ENCODE measurements around the gene MYG1. TPM values are rescaled to one million over a fixed set of nuclear protein-coding genes. Genes with fewer than 3 reads are reported as not detected.

The MYG1 gene
- polyA plus RNA-seq, 2 of the 4 experiments (the other 2 are of a cell fraction): 55.9 to 75.2 TPM

DNA sequence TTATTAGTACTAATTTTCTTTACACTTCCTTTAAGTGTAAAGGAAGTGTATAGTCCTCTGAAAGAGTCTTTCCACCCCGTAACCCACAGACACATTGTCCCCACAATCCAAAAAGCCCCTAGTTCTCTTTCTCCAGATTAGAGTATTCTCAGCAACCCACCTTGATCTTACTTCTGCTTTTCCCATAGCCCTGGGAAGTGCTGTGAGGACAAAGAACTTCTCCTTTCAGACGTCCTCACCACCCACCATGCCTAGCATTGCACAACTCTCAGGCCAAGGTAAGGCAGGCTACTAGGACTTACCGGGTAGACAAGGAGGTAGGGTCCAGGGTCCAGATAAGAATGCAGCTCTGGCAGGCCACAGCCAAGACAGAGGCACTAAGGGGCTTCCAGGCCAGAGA lies 14.5 kb downstream of the MYG1 start:
- Histone ChIP-seq H3K27ac (no peak overlapping the region), H3K4me2 (no peak overlapping the region), H3K4me1 (no peaks in the 10 kb centered on the region), H3K9me3 (no peaks in the 10 kb centered on the region), H3K4me3 (no peak overlapping the region)
- ATAC-seq (no peak), DNase-seq (ENCODE audit: low read depth in 1 of 2, low spot score in 1 of 2) (no peak), FAIRE-seq (no peak)
- ChIA-PET CTCF (interaction anchor here (1.0 to 1.7 kb wide), 4 partner anchors 9 to 221 kb away, joined by 3 to 8 read pairs (median 5); no protein-coding TSS in a partner anchor), POLR2A (no interaction called here)
- WGBS (ENCODE audit: missing lambda C conversion rate): 59% methylated on average over 3 of the region's 3 CpGs
- TF ChIP-seq NPAS2 (CRISPR knock-in tag; IDR thresholded peaks at IDR 0.05; ENCODE audit: borderline replicate concordance) (no peak), FOSL2 (IDR thresholded peaks at IDR 0.05) (no peak), FOSL2 (CRISPR knock-in tag; IDR thresholded peaks at IDR 0.05) (no peak), FOXS1 (CRISPR knock-in tag; IDR thresholded peaks at IDR 0.05) (no peak), BHLHE40 (IDR thresholded peaks at IDR 0.05; ENCODE audit: low read depth, low read length) (no peak), MAFK (IDR thresholded peaks at IDR 0.05; ENCODE audit: partially characterized antibody) (no peak), RCOR1 (IDR thresholded peaks at IDR 0.05; ENCODE audit: low read depth, low read length) (no peak), NR3C1 (IDR thresholded peaks at IDR 0.05) (no peak), JUN (IDR thresholded peaks at IDR 0.05) (no peak), SMC3 (IDR thresholded peaks at IDR 0.05) (no peak)

DNA sequence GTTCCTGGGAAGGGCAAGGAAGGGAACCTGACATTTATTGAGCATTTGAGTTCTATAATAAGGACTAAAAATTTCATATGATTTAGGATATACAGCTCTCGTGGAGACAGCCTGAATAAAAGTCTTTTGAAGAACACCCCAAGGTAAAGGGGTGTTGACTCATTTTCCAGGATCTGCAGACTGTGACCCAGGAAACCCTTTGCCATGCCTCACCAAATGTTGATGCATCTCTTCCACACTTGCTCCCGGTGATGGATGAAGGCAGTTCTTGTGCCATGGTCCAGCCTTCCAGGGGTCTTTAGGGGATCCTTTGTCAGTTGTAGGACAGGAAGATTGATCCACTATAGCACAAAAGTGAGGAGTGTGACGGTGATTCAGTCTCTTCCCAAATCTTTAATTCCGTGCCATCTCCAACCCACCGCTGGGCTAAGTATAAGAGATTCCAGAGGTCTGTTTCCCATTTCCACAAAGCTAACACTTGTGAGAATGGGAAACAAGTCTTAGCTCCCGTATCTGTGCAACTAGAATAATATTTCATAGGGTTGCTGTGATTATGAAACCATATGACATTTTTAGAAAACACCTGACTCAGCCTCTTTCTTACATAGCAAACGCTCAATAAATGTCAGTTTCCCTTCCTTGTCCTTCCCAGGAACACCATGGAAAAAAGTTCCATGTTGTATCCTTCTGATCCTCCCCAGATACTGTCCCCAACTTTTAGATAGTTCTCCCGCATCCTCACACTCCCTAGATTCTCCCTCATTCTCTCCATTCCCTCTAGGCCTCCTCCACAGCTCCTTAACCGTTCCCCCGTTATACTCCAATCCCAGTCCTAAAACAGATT lies 21.1 kb downstream of the MYG1 start:
- WGBS (ENCODE audit: missing lambda C conversion rate): 45% methylated on average over 10 of the region's 10 CpGs
- ChIA-PET CTCF (interaction anchor here (0.6 to 21.4 kb wide), 52 partner anchors 10 to 255 kb away, joined by 3 to 638 read pairs (median 6); partner anchors contain the start of genes AMHR2, ESPL1, MAP3K12 and MYG1), POLR2A (interaction anchor here (0.5 to 2.0 kb wide), 27 partner anchors 8 to 188 kb away, joined by 3 to 36 read pairs (median 4); partner anchors contain the start of genes ESPL1, MAP3K12, MYG1 and PFDN5)
- ATAC-seq (no peak), FAIRE-seq (no peak), DNase-seq (ENCODE audit: low read depth in 1 of 2, low spot score in 1 of 2) (no peak)
- H3K4me3 ChIP-seq: peak overlapping the region; percentile 60
- peaks cover 20% of the 10 kb centered on the region for H3K4me1 ChIP-seq
- peak overlapping the region; percentile 96 to 98 for H3K27ac ChIP-seq
- no peaks in the 10 kb centered on the region for H3K9me3 ChIP-seq
- peak; percentile 79 for TF ChIP-seq MAFK (IDR thresholded peaks at IDR 0.05; ENCODE audit: partially characterized antibody)
- TF ChIP-seq HOXB13 (CRISPR knock-in tag; IDR thresholded peaks at IDR 0.05; ENCODE audit: low read depth): no peak
- H3K4me2 ChIP-seq: peak overlapping the region; percentile 93

DNA sequence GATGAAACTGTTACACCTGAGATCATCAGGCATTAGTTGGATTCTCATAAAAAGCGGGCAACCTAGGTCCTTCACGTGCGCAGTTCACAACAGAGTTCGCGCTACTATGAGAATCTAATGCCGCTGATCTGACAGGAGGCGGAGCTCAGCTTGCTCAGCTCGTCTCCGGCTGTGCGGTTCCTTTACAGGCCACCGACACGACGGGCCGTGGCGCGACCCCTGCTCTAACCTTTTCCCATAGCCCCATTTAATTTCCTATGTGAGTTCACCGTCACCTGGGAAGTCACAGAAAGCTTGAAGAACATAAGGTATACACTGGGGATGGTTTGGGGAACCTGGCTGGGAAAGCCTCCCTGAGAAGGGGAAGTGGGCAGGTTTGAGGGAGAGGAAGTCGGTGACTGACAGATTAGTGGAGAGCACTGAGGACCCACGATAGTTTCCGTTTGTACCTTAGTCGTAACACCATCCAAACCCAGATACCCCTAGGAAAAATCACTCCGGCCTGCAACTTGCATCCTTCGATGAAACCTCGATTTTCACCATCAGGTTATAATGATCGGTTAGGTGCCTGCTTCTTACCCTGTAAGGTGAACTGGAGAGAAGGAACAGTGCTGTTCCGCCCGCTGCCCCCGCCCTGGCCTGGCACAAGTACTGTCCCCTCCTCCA lies 24.8 kb downstream of the MYG1 start:
- Histone ChIP-seq H3K4me1 (peaks cover 24% of the 10 kb centered on the region), H3K4me2 (peak overlapping the region; percentile 92), H3K4me3 (peak overlapping the region; percentile 60; the same call in 2 of the 3 replicates), H3K27ac (peak overlapping the region; percentile 89 to 97), H3K9me3 (no peaks in the 10 kb centered on the region)
- ChIA-PET POLR2A (interaction anchor here (0.6 to 5.5 kb wide), 15 partner anchors 11 to 177 kb away, joined by 3 to 51 read pairs (median 5); partner anchors contain the start of genes PFDN5, PRR13, SP1 and TARBP2), CTCF (interaction anchor here (0.6 to 21.4 kb wide), 31 partner anchors 8 to 890 kb away, joined by 3 to 638 read pairs (median 4); partner anchors contain the start of genes AMHR2, NPFF, PFDN5 and SP1)
- no peak for FAIRE-seq
- no peak for TF ChIP-seq SMC3 (IDR thresholded peaks at IDR 0.05)
- no peak for TF ChIP-seq KDM5A (IDR thresholded peaks at IDR 0.05)
- no peak for TF ChIP-seq HDAC2 (IDR thresholded peaks at IDR 0.05)
- TF ChIP-seq HOXA7 (CRISPR knock-in tag; IDR thresholded peaks at IDR 0.05): no peak
- TF ChIP-seq GATA3 (IDR thresholded peaks at IDR 0.05; ENCODE audit: borderline replicate concordance): no peak
- TF ChIP-seq ZSCAN20 (CRISPR knock-in tag; IDR thresholded peaks at IDR 0.05): no peak
- no peak for TF ChIP-seq KDM1A (IDR thresholded peaks at IDR 0.05; ENCODE audit: low read depth)
- no peak for TF ChIP-seq ESRRA (IDR thresholded peaks at IDR 0.05; ENCODE audit: borderline replicate concordance, low read length)
- TF ChIP-seq MAFK (IDR thresholded peaks at IDR 0.05; ENCODE audit: partially characterized antibody): no peak
- no peak for TF ChIP-seq HOXB13 (CRISPR knock-in tag; IDR thresholded peaks at IDR 0.05; ENCODE audit: low read depth)
- no peak for TF ChIP-seq POLR2AphosphoS2 (conservative IDR thresholded peaks at IDR 0.05; ENCODE audit: low read length)
- TF ChIP-seq, protein P1, sequence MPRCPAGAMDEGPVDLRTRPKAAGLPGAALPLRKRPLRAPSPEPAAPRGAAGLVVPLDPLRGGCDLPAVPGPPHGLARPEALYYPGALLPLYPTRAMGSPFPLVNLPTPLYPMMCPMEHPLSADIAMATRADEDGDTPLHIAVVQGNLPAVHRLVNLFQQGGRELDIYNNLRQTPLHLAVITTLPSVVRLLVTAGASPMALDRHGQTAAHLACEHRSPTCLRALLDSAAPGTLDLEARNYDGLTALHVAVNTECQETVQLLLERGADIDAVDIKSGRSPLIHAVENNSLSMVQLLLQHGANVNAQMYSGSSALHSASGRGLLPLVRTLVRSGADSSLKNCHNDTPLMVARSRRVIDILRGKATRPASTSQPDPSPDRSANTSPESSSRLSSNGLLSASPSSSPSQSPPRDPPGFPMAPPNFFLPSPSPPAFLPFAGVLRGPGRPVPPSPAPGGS (IDR thresholded peaks at IDR 0.05): no peak
- TF ChIP-seq SREBF2 (IDR thresholded peaks at IDR 0.05): no peak
- no peak for TF ChIP-seq NPAS2 (CRISPR knock-in tag; IDR thresholded peaks at IDR 0.05; ENCODE audit: borderline replicate concordance)
- TF ChIP-seq RCOR1 (IDR thresholded peaks at IDR 0.05; ENCODE audit: low read depth, low read length): no peak
- TF ChIP-seq NFE2L2 (conservative IDR thresholded peaks at IDR 0.05; ENCODE audit: low read length): no peak
- TF ChIP-seq FOSB (CRISPR knock-in tag; IDR thresholded peaks at IDR 0.05): no peak
- TF ChIP-seq, protein P2, sequence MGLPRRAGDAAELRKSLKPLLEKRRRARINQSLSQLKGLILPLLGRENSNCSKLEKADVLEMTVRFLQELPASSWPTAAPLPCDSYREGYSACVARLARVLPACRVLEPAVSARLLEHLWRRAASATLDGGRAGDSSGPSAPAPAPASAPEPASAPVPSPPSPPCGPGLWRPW (IDR thresholded peaks at IDR 0.05): no peak
- no peak for ATAC-seq
- WGBS (ENCODE audit: missing lambda C conversion rate): 66% methylated on average over 28 of the region's 28 CpGs
- DNase-seq (ENCODE audit: low read depth in 1 of 2, low spot score in 1 of 2): no peak

Data from A549 (cell line).